AG04449 (cell line): ENCODE results near the gene SELENOF.
"Not testable (repeated sequence)": the region's sequence is repeated elsewhere in the genome, so short reads cannot be mapped to it uniquely, and the experiment has no call there.

Experiments
- CTCF ChIA-PET: fragments of 350-600 bp; formaldehyde crosslinking; extraction: SDS; loops from one replicate; lab custom pipeline; 2021; ENCODE audit warnings: antibody characterized with exemption; lab: Yijun Ruan, JAX
- POLR2A ChIA-PET: fragments of 400-600, 350-600 bp; formaldehyde crosslinking; extraction: SDS; loops from one replicate; lab custom pipeline; 2020; ENCODE audit warnings: antibody characterized with exemption, inconsistent platforms; lab: Yijun Ruan, JAX
- DNase-seq: peaks from one replicate; pipeline ENCODE4 v3.0.0-alpha.2; 2010; ENCODE audit warnings: low read depth, low spot score
- H3K4me3 ChIP-seq: 2 replicates; pipeline ENCODE4 v1.5.1; 2011; ENCODE audit warnings: low read depth, mild to moderate bottlenecking, control low read depth, low read length
- CTCF ChIP-seq: IDR thresholded peaks from one replicate; pipeline ENCODE4 v1.5.1; 2011; ENCODE audit warnings: mild to moderate bottlenecking, moderate library complexity, low read length, control low read depth, inconsistent platforms; ENCODE audit not compliant: insufficient read depth; ENCODE audit errors: missing control alignments

The SELENOF gene

GRCh38 chr1:86868477-86868876 lies 45.4 kb downstream of the SELENOF start:
- TF ChIP-seq CTCF: no peak
- ChIA-PET POLR2A (no interaction called here), CTCF (interaction anchor here (1.2 kb wide), 1 partner anchor 35 kb away, joined by 4 read pairs; no protein-coding TSS in a partner anchor)
- no peak for DNase-seq
- H3K4me3 ChIP-seq: no peak overlapping the region

- H3K4me3 ChIP-seq, DNase-seq, POLR2A ChIA-PET: not testable (repeated sequence)
- CTCF ChIA-PET: interaction anchor here (1.3 kb wide), 1 partner anchor 217 kb away, joined by 3 read pairs; no protein-coding TSS in a partner anchor
Observed at GRCh38 chr1:86867278-86867677, 46.6 kb downstream of the SELENOF start.

GRCh38 chr1:86866665-86867064 lies 47.3 kb downstream of the SELENOF start:
- TF ChIP-seq CTCF: no peak
- ChIA-PET CTCF (interaction anchor here (1.3 kb wide), 1 partner anchor 217 kb away, joined by 3 read pairs; no protein-coding TSS in a partner anchor), POLR2A (no interaction called here)
- no peak for DNase-seq
- H3K4me3 ChIP-seq: no peak overlapping the region

- no peak for DNase-seq
- CTCF ChIA-PET: interaction anchor here (1.3 kb wide), 1 partner anchor 218 kb away, joined by 3 read pairs; no protein-coding TSS in a partner anchor
- POLR2A ChIA-PET: no interaction called here
- no peak for TF ChIP-seq CTCF
- H3K4me3 ChIP-seq: no peak overlapping the region
Observed at GRCh38 chr1:86865973-86866637, 47.8 kb downstream of the SELENOF start.

- CTCF ChIA-PET: no interaction called here
- no peak for DNase-seq
- TF ChIP-seq CTCF: no peak
- H3K4me3 ChIP-seq: no peak overlapping the region
- POLR2A ChIA-PET: no interaction called here
Observed at GRCh38 chr1:86862920-86863319, 51.0 kb downstream of the SELENOF start.

- POLR2A ChIA-PET: no interaction called here
- TF ChIP-seq CTCF: no peak
- DNase-seq: no peak
- CTCF ChIA-PET: interaction anchor here (0.9 kb wide), 1 partner anchor 28 kb away, joined by 3 read pairs; no protein-coding TSS in a partner anchor
- no peak overlapping the region for H3K4me3 ChIP-seq
Observed at GRCh38 chr1:86861424-86861823, 52.5 kb downstream of the SELENOF start.
